ENCODE results near the gene GRIP2. TPM values are rescaled to one million over a fixed set of nuclear protein-coding genes. Genes with fewer than 3 reads are reported as not detected.

GRIP2 gene
- under 0.01 and 1.4 TPM in 2 replicates for total RNA-seq

- Histone ChIP-seq H3K27ac (ENCODE audit: low read depth, low read length) (no peak within 1 kb of the TSS), H3K36me3 (ENCODE audit: insufficient read depth, low read length) (no peaks in the 10 kb centered on the region), H3K4me2 (ENCODE audit: insufficient read depth, low read length) (no peak within 1 kb of the TSS), H3K4me3 (ENCODE audit: insufficient read depth, low read length) (no peak within 1 kb of the TSS), H3K27me3 (ENCODE audit: insufficient read depth, low read length) (peaks cover 9% of the 10 kb centered on the region), H3K9me3 (ENCODE audit: low read depth, low read length) (no peaks in the 10 kb centered on the region), H2AFZ (ENCODE audit: low read length) (no peak within 1 kb of the TSS), H4K20me1 (ENCODE audit: insufficient read depth, low read length) (no peaks in the 10 kb centered on the region), H3K4me1 (ENCODE audit: insufficient read depth, low read length) (no peaks in the 10 kb centered on the region), H3K79me2 (ENCODE audit: insufficient read depth, low read length) (no peaks in the 10 kb centered on the region)
- TF ChIP-seq CTCF (IDR thresholded peaks at IDR 0.05; ENCODE audit: extremely low read depth, low read depth, low read length), result no peak
- DNase-seq (ENCODE audit: insufficient read length, low spot score, missing footprints), result peak; percentile 89
These were observed at the start of gene GRIP2 for GRCh38 chr3:14539742-14540491. GRIP2 (minus strand) TSS chr3:14540342; CDS start chr3:14540308, 34 bp downstream.

DNA sequence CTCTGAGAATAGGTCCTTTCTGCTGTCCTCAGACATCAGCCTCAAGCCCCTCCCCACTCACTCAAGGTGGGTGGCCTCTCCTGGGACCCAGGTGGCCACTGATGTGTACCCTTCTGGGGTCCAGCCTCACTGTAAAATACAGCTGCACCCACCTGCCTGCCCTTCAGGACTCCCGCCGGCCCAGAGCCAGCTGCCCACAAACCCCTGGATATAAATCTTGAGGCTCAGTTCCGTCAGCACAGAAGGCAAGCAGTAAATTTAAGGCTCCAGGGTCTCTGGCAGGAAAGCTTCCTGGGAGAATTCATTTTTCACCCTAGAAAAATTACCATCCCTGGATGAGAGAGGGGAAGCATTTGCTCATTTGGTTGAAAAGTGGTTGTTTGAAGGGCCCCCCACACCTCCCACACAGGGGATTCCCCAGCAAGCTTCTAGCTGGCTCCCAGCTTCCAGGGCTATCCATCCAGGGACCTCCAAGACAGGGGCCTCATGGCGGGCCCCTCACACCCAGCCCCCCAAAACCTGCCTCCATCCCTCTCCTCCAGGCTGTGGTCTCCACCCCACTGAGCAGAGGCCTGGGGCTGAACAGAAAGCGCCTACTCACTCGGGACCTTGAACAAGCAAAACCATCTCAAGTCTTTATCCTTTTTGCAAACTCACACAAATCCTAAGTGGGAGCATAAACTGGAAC is 48.4 kb upstream of the GRIP2 start:
- Histone ChIP-seq H4K20me1 (ENCODE audit: insufficient read depth, low read length) (no peaks in the 10 kb centered on the region), H3K4me3 (ENCODE audit: insufficient read depth, low read length) (no peak overlapping the region), H2AFZ (ENCODE audit: low read length) (no peak overlapping the region), H3K27me3 (ENCODE audit: insufficient read depth, low read length) (peaks cover 22% of the 10 kb centered on the region), H3K9me3 (ENCODE audit: low read depth, low read length) (no peaks in the 10 kb centered on the region), H3K4me2 (ENCODE audit: insufficient read depth, low read length) (no peak overlapping the region), H3K36me3 (ENCODE audit: insufficient read depth, low read length) (no peaks in the 10 kb centered on the region), H3K4me1 (ENCODE audit: insufficient read depth, low read length) (peaks cover 7% of the 10 kb centered on the region), H3K27ac (ENCODE audit: low read depth, low read length) (no peak overlapping the region), H3K79me2 (ENCODE audit: insufficient read depth, low read length) (no peaks in the 10 kb centered on the region)
- no peak for TF ChIP-seq CTCF (IDR thresholded peaks at IDR 0.05; ENCODE audit: extremely low read depth, low read depth, low read length)
- DNase-seq (ENCODE audit: insufficient read length, low spot score, missing footprints), result peak; percentile 54

GRCh38 chr3:14587740-14588360 is 47.7 kb upstream of the GRIP2 start:
- Histone ChIP-seq H3K27ac (ENCODE audit: low read depth, low read length) (no peak overlapping the region), H4K20me1 (ENCODE audit: insufficient read depth, low read length) (no peaks in the 10 kb centered on the region), H3K9me3 (ENCODE audit: low read depth, low read length) (no peaks in the 10 kb centered on the region), H3K27me3 (ENCODE audit: insufficient read depth, low read length) (peaks cover 24% of the 10 kb centered on the region), H3K79me2 (ENCODE audit: insufficient read depth, low read length) (no peaks in the 10 kb centered on the region), H3K36me3 (ENCODE audit: insufficient read depth, low read length) (no peaks in the 10 kb centered on the region), H3K4me1 (ENCODE audit: insufficient read depth, low read length) (peaks cover 7% of the 10 kb centered on the region), H2AFZ (ENCODE audit: low read length) (no peak overlapping the region), H3K4me3 (ENCODE audit: insufficient read depth, low read length) (no peak overlapping the region), H3K4me2 (ENCODE audit: insufficient read depth, low read length) (no peak overlapping the region)
- peak; percentile 73 for DNase-seq (ENCODE audit: insufficient read length, low spot score, missing footprints)
- no peak for TF ChIP-seq CTCF (IDR thresholded peaks at IDR 0.05; ENCODE audit: extremely low read depth, low read depth, low read length)

GRCh38 chr3:14586611-14587010 is 46.5 kb upstream of the GRIP2 start:
- TF ChIP-seq CTCF (IDR thresholded peaks at IDR 0.05; ENCODE audit: extremely low read depth, low read depth, low read length), result no peak
- DNase-seq (ENCODE audit: insufficient read length, low spot score, missing footprints), result no peak
- Histone ChIP-seq H3K27ac (ENCODE audit: low read depth, low read length) (no peak overlapping the region), H3K79me2 (ENCODE audit: insufficient read depth, low read length) (no peaks in the 10 kb centered on the region), H2AFZ (ENCODE audit: low read length) (no peak overlapping the region), H3K27me3 (ENCODE audit: insufficient read depth, low read length) (peaks cover 29% of the 10 kb centered on the region), H3K9me3 (ENCODE audit: low read depth, low read length) (no peaks in the 10 kb centered on the region), H3K4me2 (ENCODE audit: insufficient read depth, low read length) (no peak overlapping the region), H3K36me3 (ENCODE audit: insufficient read depth, low read length) (no peaks in the 10 kb centered on the region), H3K4me1 (ENCODE audit: insufficient read depth, low read length) (peaks cover 7% of the 10 kb centered on the region), H4K20me1 (ENCODE audit: insufficient read depth, low read length) (no peaks in the 10 kb centered on the region), H3K4me3 (ENCODE audit: insufficient read depth, low read length) (no peak overlapping the region)

Data from osteoblast (primary cell).